Measurements from ENCODE around the gene GRM2.

GRM2 gene

GRCh38 chr3:51680663-51681230 is 26.1 kb upstream of the GRM2 start:
- no peak for DNase-seq

GRCh38 chr3:51681453-51681852 is 25.4 kb upstream of the GRM2 start:
- peak; percentile 58 for DNase-seq

GRCh38 chr3:51682079-51682478 is 24.8 kb upstream of the GRM2 start:
- peak; percentile 76 for DNase-seq

- no peak for DNase-seq
Measured at GRCh38 chr3:51682526-51682925, 24.3 kb upstream of the GRM2 start.

GRCh38 chr3:51683566-51683965 is 23.3 kb upstream of the GRM2 start:
- no peak for DNase-seq

- DNase-seq, result no peak
Measured at GRCh38 chr3:51684971-51685751, 21.7 kb upstream of the GRM2 start.

- DNase-seq, result no peak
Measured at GRCh38 chr3:51686056-51686455, 20.8 kb upstream of the GRM2 start.

GRCh38 chr3:51686512-51687215 is 20.2 kb upstream of the GRM2 start:
- DNase-seq, result peak; percentile 86

- no peak for DNase-seq
Measured at GRCh38 chr3:51687431-51688205, 19.2 kb upstream of the GRM2 start.

- DNase-seq, result no peak
Measured at GRCh38 chr3:51688206-51688600, 18.7 kb upstream of the GRM2 start.

GRCh38 chr3:51691021-51691420 is 15.8 kb upstream of the GRM2 start:
- no peak for DNase-seq

GRCh38 chr3:51691949-51692348 is 14.9 kb upstream of the GRM2 start:
- DNase-seq, result no peak

- no peak for DNase-seq
Measured at GRCh38 chr3:51692980-51693395, 13.9 kb upstream of the GRM2 start.

GRCh38 chr3:51696954-51697353 is 9.9 kb upstream of the GRM2 start:
- DNase-seq, result no peak

- DNase-seq, result no peak
Measured at GRCh38 chr3:51698209-51698608, 8.7 kb upstream of the GRM2 start.

- DNase-seq, result no peak
Measured at GRCh38 chr3:51700403-51700802, 6.5 kb upstream of the GRM2 start.

GRCh38 chr3:51702156-51702555 is 4.7 kb upstream of the GRM2 start:
- no peak for DNase-seq

GRCh38 chr3:51703068-51703760 is 3.7 kb upstream of the GRM2 start:
- DNase-seq, result no peak

- no peak for DNase-seq
Measured at GRCh38 chr3:51703761-51704510, 2.9 kb upstream of the GRM2 start.

GRCh38 chr3:51704511-51704950 is 2.3 kb upstream of the GRM2 start:
- no peak for DNase-seq

- DNase-seq, result no peak
Measured at GRCh38 chr3:51705276-51706020, 1.4 kb upstream of the GRM2 start.
